Measurements from ENCODE around the gene CHID1. TPM values are rescaled to one million over a fixed set of nuclear protein-coding genes. Genes with fewer than 3 reads are reported as not detected.

The CHID1 gene
- total RNA-seq, 1 experiment from 2014 or later: 43.4 TPM

GRCh38 chr11:888310-889212 lies 22.0 kb downstream of the CHID1 start:
- no peak for DNase-seq (ENCODE audit: low read depth)

- DNase-seq (ENCODE audit: low read depth): no peak
Measured at GRCh38 chr11:887589-887988, 23.0 kb downstream of the CHID1 start.

- no peak for DNase-seq (ENCODE audit: low read depth)
Measured at GRCh38 chr11:886568-886967, 24.0 kb downstream of the CHID1 start.

- DNase-seq (ENCODE audit: low read depth): no peak
Measured at GRCh38 chr11:884578-885070, 26.0 kb downstream of the CHID1 start.

- no peak for DNase-seq (ENCODE audit: low read depth)
Measured at GRCh38 chr11:883527-883926, 27.1 kb downstream of the CHID1 start.

GRCh38 chr11:882596-882995 lies 28.0 kb downstream of the CHID1 start:
- no peak for DNase-seq (ENCODE audit: low read depth)

GRCh38 chr11:880447-880846 lies 30.2 kb downstream of the CHID1 start:
- no peak for DNase-seq (ENCODE audit: low read depth)

- no peak for DNase-seq (ENCODE audit: low read depth)
Measured at GRCh38 chr11:877565-877964, 33.0 kb downstream of the CHID1 start.

- DNase-seq (ENCODE audit: low read depth): no peak
Measured at GRCh38 chr11:876545-876944, 34.1 kb downstream of the CHID1 start.

GRCh38 chr11:875769-876301 lies 34.8 kb downstream of the CHID1 start:
- DNase-seq (ENCODE audit: low read depth): no peak

GRCh38 chr11:875203-875602 lies 35.4 kb downstream of the CHID1 start:
- DNase-seq (ENCODE audit: low read depth): no peak

GRCh38 chr11:873706-874105 lies 36.9 kb downstream of the CHID1 start:
- no peak for DNase-seq (ENCODE audit: low read depth)

- no peak for DNase-seq (ENCODE audit: low read depth)
Measured at GRCh38 chr11:872799-873198, 37.8 kb downstream of the CHID1 start.

- no peak for DNase-seq (ENCODE audit: low read depth)
Measured at GRCh38 chr11:871472-871871, 39.1 kb downstream of the CHID1 start.

- no peak for DNase-seq (ENCODE audit: low read depth)
Measured at GRCh38 chr11:870418-870817, 40.2 kb downstream of the CHID1 start.

GRCh38 chr11:870127-870413 lies 40.5 kb downstream of the CHID1 start:
- no peak for DNase-seq (ENCODE audit: low read depth)

GRCh38 chr11:869399-870126 lies 41.0 kb downstream of the CHID1 start:
- no peak for DNase-seq (ENCODE audit: low read depth)

GRCh38 chr11:868802-869201 lies 41.8 kb downstream of the CHID1 start:
- no peak for DNase-seq (ENCODE audit: low read depth)

- no peak for DNase-seq (ENCODE audit: low read depth)
Measured at GRCh38 chr11:868394-868793, 42.2 kb downstream of the CHID1 start.

- no peak for DNase-seq (ENCODE audit: low read depth)
Measured at GRCh38 chr11:867856-868358, 42.7 kb downstream of the CHID1 start.

GRCh38 chr11:866481-866880 lies 44.1 kb downstream of the CHID1 start:
- DNase-seq (ENCODE audit: low read depth): no peak
